Activated naive CD4-positive, alpha-beta T cell (primary cell): ENCODE measurements around the gene SLC25A3.
A peak's percentile ranks its signal among the peaks of the same experiment; 100 is the strongest.
"Not testable (repeated sequence)": the region's sequence is repeated elsewhere in the genome, so short reads cannot be mapped to it uniquely, and the experiment has no call there.

Source experiments
- DNase-seq, 4 experiments: peaks; one replicate each; lab custom pipeline; 2025; lab: John Stamatoyannopoulos, UW

Gene SLC25A3

DNA sequence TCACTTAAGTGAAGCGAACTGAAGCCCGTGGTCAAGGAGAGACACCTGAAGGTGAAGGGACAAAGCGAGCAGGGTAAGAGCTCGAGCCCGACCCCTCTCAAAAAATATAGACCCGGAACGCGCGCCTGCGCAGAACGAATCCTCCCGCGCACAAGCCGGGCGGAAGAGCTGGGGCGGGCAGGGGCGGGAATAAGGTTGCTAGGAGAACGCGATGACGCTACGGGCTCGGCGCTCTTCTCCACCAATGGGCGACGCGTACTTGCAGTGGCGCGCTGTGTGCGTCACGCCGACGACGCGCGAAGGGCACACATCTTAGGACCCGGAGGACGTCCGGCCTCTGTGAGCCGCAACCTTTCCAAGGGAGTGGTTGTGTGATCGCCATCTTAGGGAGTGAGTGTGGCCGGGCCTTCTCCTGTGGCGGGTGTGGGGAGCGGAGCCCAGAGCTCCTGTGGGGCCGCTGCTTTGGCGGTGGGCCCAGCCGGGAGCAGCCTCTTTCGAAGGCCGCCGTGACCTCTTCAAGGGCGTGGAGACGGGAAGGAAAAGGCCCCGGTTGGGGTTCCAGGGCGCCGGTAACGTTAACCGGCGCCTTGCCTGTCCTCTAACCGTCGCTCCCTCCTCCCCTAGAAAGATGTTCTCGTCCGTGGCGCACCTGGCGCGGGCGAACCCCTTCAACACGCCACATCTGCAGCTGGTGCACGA is at the start of gene SLC25A3:
TSS of gene SLC25A3 (plus strand) at position 336 of the 699 bp plus-strand sequence. CDS start at position 629, 293 bp downstream.
- peak; percentile 76 to 93 (median 87) for DNase-seq

DNA sequence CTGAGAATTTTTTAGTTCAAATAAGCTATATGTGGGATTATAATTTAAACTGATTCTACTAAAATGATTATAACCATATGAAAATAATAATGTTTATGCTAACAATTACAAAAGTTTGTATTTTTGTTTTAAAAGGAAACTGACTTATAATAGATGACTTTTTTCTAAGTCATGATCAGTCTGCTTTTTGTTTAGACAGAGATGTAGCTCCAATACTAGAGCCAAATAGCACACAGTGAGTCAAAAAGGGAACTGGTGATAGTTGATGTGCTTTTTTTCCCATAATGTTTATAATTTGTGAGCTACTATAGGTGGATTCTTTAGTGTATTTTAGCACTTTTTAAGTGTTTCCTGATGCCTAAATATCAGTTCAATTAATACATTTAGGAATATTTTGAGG is 49.8 kb upstream of the SLC25A3 start:
- DNase-seq: no peak

DNA sequence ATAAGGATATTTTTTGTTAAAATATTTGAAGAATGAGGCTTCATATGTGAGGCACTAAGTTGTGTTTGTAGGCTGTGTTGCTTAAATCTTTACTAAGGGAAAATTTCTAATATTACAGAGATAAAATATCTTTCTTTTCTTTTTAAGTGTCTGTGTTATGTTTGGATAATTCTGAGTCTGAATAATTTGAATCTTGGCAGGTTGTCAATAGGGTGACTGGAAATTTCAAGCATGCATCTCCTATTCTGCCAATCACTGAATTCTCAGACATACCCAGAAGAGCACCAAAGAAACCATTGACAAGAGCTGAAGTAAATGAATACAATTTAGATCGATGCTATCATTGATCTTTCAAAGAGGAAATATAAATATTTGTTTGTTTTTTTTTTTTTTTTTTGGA is 48.7 kb upstream of the SLC25A3 start:
- no peak for DNase-seq

DNA sequence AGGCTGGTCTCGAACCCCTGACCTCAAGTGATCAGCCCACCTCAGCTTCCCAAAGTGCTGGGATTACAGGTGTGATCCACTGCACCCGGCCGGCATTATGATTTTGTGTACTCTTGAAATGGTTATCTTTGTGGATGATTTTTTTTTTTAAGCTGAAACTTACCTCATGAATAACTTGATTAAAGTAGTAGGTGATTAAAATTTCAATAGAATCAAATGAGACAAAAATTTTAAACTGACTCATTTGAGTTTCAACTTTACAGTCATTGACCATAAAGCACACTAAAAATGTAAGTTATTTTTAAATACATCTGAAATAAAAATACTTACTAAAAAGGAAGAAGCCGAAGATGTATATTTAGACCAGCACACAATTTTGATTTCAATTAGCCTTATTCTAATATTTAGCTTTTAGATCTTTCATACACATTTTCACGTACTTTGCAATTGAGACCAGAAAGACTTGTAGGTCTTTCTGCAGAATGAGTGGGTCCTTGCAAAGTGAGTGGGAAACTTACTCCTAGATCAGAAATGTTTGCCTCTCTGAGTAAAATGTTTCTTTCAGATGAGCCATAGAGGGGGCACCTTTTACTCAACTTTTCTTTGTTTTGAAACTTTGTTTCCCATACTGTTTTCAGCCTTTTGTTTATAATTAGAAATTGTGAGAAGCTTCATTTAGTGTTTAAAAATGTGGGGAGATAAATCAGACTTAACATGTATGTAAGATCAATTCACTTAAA is 43.9 kb upstream of the SLC25A3 start:
- DNase-seq: no peak

DNA sequence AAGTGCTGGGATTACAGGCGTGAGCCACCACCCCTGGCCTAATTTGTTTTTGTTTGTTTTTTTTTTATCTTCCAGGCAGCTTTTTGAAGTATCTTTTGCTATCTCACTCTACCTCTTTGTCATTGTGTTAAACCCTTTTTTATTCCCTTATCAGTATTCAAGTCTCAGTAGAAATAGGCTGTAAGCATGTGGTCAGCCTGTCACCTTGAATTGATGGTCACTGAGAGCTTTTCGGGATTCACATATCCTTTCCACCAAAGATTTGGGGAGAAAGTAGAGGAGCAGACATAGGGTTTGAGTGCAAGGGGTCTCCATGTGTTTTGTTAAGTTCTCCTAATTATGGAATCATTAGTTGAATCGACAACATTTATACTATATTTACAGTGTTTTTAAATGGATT is 41.7 kb upstream of the SLC25A3 start:
- DNase-seq: no peak

DNA sequence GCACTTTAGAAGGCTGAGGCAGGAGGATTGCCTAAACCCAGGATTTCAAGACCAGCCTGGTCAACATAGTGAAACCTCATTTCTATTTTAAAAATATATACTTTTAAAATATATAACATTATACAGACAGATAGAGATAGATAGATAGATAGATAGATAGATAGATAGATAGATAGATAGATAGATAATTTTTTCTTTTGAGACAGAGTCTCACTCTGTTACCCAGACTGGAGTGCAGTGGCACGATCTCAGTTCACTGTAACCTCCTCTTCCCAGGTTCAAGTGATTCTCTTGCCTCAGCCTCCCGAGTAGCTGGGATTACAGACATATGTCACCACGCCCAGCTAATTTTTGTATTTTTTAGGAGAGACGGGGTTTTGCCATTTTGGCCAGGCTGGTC is 35.4 kb upstream of the SLC25A3 start:
- not testable (repeated sequence) for DNase-seq

DNA sequence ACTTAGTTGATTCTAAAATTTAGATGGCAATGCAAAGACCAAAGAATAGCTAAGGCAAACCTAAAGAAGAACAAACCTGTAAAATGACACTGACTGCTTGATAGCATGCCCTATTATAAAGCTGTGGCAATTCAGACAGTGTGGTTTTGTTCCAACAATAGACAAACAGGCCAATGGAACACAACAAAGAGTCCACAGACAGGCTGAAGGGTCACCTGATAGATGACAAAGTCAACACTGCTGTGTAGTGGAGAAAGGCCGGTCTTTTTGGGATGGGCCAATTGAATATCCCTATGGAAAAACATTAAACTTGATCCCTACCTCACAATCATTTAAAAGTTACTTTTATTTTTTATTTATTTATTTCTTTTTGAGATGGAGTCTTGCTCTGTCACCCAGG is 33.8 kb upstream of the SLC25A3 start:
- no peak for DNase-seq

DNA sequence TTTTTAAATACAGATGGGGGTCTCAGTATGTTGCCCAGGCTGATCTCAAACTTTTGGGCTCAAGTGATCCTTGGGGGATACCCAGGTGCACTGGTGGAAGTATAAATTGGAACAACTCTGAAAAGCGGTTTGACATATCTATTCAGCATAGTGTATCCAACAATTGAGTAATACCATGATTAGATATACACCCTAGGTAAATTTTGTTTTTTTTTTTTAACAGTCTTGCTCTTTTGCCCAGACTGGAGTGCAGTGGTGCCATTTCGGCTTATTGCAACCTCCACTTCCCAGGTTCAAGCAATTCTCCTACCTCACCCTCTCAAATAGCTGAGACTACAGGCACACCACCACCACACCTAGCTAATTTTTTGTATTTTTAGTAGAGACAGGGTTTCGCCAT is 31.6 kb upstream of the SLC25A3 start:
- DNase-seq: no peak

DNA sequence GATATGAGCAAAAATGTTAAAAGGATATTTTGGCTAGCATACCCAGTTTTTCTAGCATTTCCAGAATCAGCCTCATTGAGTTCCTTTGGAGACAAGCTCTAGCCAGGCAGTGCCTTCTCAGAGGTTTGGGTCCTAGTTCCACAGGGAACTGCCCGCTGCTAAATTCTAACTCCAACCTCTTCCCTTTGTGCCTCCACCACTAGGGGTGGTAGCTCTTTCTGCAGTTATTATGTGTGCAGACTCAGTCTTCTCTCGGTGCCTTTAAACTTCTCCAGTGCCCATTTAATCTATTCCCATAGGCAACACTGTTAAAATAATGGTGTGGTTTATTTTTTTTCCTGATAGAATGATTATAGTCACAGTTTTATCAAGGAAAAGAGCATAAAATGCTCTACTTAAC is 21.5 kb upstream of the SLC25A3 start:
- no peak for DNase-seq

DNA sequence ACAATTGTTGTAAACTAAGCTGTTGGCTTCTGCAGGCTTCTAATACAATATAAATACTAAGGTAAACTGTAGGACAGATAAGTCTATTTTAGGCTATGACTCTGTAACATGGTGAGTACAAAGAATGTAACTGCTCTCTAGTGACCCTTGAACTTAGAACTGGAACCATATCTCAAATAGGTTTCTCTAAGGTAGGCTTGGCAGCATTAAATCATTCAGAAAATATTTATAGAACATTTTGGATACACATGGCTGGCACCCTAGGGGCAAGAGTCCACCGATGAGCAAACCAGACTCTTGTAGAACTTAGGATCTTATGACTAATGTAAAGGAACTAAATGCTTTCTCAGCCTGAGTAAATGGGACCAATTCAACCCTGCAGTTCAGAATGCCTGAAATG is 19.4 kb upstream of the SLC25A3 start:
- no peak for DNase-seq

DNA sequence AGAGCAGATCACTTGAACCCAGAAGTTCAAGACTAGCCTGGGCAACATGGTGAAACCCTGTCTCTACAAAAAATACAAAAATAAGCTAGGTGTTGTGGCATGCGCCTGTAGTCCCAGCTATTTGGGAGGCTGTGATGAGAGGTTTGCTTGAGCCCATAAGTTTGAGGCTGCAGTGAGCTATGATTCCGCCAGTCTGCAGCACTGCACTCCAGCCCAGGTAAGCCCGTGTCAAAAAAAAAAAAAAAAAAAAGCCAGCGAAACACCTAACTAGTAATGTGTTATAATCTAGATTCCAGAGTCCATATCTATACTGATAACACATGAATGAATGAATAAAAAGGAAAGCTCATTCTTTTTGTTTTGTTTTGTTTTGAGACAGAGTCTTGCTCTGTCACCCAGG is 18.5 kb upstream of the SLC25A3 start:
- no peak for DNase-seq

DNA sequence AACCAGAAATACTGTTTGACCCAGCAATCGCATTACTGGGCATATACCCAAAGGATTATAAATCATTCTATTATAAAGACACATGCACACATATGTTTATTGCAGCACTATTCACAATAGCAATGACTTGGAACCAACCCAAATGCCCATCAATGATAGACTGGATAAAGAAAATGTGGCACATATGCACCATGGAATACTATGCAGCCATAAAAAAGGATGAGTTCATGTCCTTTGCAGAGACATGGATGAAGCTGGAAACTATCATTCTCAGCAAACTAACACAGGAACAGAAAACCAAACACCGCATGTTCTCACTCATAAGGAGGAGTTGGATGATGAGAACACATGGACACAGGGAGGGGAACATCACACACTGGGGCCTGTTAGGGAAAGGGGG is 16.7 kb upstream of the SLC25A3 start:
- not testable (repeated sequence) for DNase-seq

DNA sequence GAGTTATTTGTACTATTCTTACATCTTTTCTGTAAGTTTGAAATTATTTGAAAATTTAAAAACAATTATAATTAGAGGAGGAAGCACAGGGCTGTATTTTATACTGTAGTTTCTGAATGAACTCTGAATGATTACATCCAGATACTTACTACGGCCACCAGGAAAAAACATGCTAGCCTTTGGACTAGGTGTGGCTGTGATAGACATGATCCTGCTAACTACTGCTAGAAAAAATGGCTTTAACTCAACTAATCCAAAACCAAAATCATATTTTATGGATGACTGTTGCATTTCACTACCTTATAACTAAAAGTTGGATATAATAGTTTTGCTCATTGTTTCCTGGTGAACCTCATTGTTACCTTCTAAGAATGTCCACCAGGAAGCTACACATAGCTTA is 15.1 kb upstream of the SLC25A3 start:
- no peak for DNase-seq

DNA sequence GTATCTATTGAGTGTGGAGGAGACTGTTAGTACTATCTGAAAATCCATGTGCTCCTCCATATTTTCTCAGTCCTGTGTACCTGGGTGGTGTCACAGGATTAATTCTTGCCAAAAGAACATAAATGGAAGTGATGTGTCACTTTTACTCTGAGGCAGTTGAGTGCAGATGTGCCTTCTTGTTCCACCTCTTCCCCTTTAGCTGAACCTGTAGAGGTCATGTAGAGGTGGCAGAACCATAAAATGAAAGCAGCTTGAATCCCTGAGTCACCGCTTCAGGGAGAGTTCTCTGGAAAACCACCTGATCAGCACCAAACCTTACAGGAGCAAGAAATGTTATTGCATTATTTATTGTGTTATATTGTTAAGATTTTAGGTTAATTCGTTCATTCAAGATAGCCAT is 14.7 kb upstream of the SLC25A3 start:
- DNase-seq: no peak

DNA sequence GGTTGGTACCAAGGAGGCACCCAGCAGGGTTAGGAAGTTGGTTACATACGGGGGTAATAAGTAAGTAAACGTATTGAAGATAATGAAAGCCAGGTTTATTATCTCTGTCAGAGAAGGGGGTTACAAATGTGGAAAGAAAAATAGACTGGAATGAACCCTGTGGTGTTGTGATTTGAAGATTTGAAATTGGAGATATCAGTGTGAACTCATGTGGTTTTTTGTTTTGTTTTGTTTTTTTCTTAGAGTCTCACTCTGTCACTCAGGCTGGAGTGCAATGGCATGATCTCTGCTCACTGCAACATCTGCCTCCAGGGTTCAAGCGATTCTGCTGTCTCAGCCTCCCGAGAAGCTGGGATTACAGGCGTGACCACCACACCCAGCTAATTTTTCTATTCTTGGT is 14.1 kb upstream of the SLC25A3 start:
- DNase-seq: no peak

DNA sequence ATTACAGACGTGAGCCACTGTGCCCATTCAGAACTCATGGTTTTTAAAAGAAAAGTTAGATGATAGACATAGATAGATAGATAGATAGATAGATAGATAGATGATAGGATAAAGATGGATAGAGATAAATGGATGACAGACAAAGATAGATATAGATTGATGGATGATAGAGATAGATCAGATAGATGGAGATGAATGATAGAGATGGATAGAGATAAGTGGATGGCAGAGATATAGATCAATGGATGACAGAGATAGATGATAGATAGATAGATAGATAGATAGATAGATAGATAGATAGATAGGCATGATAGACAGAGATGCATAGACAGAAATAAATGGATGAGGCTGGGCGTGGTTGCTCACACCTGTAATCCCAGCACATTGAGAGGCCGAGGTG is 13.7 kb upstream of the SLC25A3 start:
- DNase-seq: no peak

DNA sequence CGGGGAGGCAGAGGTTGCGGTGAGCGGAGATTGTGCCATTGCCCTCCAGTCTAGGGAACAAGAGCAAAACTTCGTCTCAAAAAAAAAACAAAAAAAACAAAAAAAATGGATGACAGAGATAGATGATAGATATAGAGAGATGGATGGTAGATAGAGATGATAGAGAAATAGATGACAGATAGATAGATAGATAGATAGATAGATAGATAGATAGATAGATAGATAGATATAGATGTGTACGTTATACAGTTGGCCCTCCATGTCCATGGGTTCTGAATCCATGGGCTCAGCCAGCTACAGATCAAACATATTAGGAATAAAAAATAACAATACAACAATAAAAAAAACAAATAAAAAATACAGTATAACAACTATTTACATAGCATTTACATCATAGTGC is 12.8 kb upstream of the SLC25A3 start:
- no peak for DNase-seq

DNA sequence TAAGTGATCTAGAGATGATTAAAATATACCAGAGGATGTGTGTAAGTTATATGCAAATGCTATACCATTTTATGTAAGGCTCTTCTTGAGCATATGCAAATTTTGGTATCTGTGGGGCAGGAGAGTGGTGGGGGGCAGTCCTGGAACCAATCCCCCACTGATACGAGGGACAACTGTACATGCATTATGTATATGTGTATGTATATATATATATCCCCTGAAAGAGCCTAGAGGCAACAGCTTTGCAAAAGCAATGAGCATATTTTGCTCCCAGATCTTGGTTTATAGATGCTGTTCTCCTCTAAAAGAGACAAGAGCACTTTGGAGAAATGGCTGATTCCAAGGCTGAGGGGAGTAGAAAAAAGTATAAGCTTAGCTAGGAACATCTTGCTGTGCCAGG is 12.4 kb upstream of the SLC25A3 start:
- no peak for DNase-seq

DNA sequence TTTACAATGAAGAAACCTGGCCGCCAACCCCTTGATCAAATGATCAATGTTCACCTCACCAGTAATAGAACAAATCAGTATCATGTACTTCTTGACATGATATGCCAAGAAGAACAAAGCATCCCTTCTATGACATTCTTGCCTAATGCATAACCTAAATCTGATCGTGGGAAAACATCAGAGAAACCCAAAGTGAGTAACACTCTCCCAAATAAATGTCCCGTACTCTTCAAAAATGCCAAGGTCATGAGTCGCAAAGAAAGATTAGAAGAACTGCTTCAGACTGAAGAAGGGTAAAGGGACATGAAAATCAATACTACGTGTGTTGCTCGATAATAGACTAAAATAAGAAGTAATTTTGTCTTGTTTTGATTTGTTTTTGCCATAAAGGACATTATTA is 11.4 kb upstream of the SLC25A3 start:
- no peak for DNase-seq

DNA sequence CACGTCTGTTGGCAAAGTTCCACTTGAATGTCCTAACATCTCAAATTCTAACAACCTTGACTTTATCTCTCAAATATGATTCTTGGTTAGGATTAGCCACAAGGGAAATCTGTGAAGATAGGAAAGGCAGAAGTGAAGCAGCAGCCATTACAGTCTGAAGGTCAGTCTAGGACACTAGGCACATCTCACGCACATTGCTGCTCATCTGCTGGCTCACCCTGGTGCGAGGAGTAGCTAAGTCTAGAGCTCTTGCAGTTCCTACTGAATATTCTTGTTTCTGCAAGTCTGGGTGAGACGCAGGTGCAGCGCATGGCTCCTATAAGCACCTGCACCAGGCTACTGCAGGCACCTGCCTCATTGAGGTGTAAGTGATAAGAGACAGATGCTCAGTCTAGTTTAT is 6.4 kb upstream of the SLC25A3 start:
- DNase-seq: no peak

DNA sequence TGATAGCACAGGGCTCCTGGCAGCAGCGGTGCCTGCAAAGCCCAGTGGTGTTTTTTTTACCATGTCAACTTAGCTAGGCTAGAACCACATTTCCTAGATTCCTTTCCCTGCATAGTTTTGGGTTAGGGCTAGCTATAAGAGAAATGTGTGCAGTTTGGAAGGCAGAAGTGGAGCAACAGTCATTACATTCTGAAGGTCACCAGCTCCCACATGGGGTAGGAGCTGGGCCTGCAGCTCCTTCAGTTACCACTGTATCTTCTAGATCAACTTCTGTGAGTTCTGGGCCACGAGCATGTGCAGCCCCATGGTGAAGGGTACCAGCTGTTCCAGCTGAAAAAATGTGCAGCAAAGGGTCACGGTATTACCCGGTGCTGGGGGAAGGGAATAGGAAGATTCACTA is 2.3 kb upstream of the SLC25A3 start:
- no peak for DNase-seq

DNA sequence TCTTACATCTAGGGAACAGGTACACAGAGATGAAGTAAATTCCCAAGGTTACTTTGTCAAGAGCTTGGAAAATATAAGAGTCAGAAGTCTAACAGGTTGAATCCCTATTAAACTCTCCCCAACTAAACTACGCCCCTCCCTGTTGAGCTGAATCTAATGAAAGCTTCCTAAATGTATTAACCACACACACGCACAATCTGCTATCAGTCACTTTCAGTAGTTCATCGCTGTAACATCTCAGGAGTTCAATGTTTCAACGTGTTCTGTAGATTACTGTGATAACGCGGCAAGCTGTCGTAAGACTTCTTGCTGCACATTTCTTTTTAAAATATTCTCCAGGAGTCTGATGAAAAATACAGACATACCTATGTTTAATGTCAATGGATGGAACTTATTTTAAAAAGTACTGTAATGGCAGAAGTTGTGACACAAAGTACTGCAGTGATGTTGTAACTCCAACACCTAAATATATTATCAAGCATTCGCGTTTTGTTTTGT is 612 bp upstream of the SLC25A3 start:
- DNase-seq: no peak

DNA sequence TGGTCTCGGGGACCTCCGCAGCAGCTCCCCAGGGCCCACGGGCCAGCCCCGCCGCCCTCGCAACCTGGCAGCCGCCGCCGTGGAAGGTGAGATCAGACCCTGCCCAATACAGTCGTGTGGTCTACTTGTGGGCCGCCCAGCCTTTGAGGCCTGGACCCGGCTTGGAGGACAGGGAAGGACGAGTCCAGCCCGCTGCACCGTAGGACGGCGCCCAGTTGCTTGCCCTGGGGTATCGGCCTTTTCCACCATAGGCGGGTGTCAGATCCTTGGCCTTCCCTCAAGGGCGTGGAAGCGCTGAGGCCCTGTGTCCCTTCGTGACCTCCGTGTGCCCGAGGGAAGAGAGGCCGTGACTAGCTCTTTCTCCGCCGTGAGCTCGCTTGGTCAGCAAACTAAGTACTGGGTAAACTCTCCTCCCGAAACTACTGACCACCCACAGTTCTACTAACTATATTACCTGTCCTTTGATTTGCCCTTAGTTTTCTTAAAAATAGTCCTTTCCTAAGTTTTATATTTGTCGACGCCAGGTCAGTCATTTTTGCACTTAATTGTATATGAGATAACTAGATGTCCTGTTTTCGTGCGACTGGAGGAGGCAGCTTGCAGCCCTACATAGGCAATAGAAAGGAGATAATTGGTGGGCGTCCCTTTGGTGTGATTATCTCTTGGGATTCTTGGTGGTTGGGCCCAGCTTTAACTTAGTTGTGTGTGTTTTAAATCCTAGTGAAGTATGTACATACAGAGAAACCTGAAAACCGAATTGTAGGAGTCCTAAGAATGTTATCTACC is 757 bp downstream of the SLC25A3 start:
- DNase-seq: peak in 2 of 4 experiments; percentile 27 to 31
